SK-N-SH treated with all-trans-retinoic acid at 6 μM for 48 hours (cell line): ENCODE data around the gene ERC1.

Experiments
- ATAC-seq: fragments of 200-7000 bp; cut with Tn5 transposase; 3 replicates; pipeline ENCODE4 v1.9.1; 2020; ENCODE audit warnings: mild to moderate bottlenecking, moderate library complexity
- ARNTL ChIP-seq: fragments of 450-650 bp; formaldehyde crosslinking; IDR thresholded peaks from 2 replicates; pipeline ENCODE4 v1.5.0; 2020; ENCODE audit warnings: low read depth, mild to moderate bottlenecking, moderate library complexity, borderline replicate concordance
- BACH2 ChIP-seq: fragments of 250-450 bp; sonication (Bioruptor Pico); IDR thresholded peaks from 2 replicates; pipeline ENCODE4 v1.9.0; 2021; ENCODE audit warnings: mild to moderate bottlenecking, borderline replicate concordance
- CSDC2 ChIP-seq: fragments of 250-450 bp; sonication (Bioruptor Pico); IDR thresholded peaks from 2 replicates; pipeline ENCODE4 v1.5.0; 2020; ENCODE audit warnings: mild to moderate bottlenecking, moderate library complexity
- ESRRG ChIP-seq: fragments of 250-450 bp; sonication (Bioruptor Pico); IDR thresholded peaks from 2 replicates; pipeline ENCODE4 v1.6.1; 2021; ENCODE audit warnings: mild to moderate bottlenecking
- GLIS3 ChIP-seq: fragments of 250-450 bp; sonication (Bioruptor Pico); IDR thresholded peaks from 2 replicates; pipeline ENCODE4 v1.5.0; 2020; ENCODE audit warnings: mild to moderate bottlenecking, moderate library complexity
- ISL1 ChIP-seq: fragments of 250-450 bp; sonication (Bioruptor Pico); IDR thresholded peaks from 2 replicates; pipeline ENCODE4 v2.1.2; 2022; ENCODE audit warnings: mild to moderate bottlenecking, moderate library complexity
- OSR1 ChIP-seq: fragments of 250-450 bp; sonication (Bioruptor Pico); IDR thresholded peaks from 2 replicates; pipeline ENCODE4 v1.8.0; 2022; ENCODE audit warnings: moderate library complexity, mild to moderate bottlenecking, inconsistent platforms
- PATZ1 ChIP-seq: fragments of 250-450 bp; sonication (Bioruptor Pico); IDR thresholded peaks from 2 replicates; pipeline ENCODE4 v1.8.0; 2020; ENCODE audit warnings: mild to moderate bottlenecking, moderate library complexity, borderline replicate concordance
- RARB ChIP-seq: fragments of 250-450 bp; sonication (Bioruptor Pico); IDR thresholded peaks from 2 replicates; pipeline ENCODE4 v1.8.0; 2021; ENCODE audit warnings: mild to moderate bottlenecking, moderate library complexity
- SNAI2 ChIP-seq: fragments of 250-450 bp; sonication (Bioruptor Pico); IDR thresholded peaks from 2 replicates; pipeline ENCODE4 v1.5.0; 2020; ENCODE audit warnings: mild to moderate bottlenecking, moderate library complexity
- TCF4 ChIP-seq: fragments of 250-450 bp; sonication (Bioruptor Pico); IDR thresholded peaks from 2 replicates; pipeline ENCODE4 v1.8.0; 2021; ENCODE audit warnings: mild to moderate bottlenecking, moderate library complexity, borderline replicate concordance
- TOX ChIP-seq: fragments of 250-450 bp; sonication (Bioruptor Pico); IDR thresholded peaks from 2 replicates; pipeline ENCODE4 v1.8.0; 2021; ENCODE audit warnings: mild to moderate bottlenecking, moderate library complexity, borderline replicate concordance
- TSHZ2 ChIP-seq: fragments of 250-450 bp; sonication (Bioruptor Pico); IDR thresholded peaks from 2 replicates; pipeline ENCODE4 v1.5.0; 2020; ENCODE audit warnings: mild to moderate bottlenecking, moderate library complexity
- ZC3H10 ChIP-seq: fragments of 250-450 bp; sonication (Bioruptor Pico); IDR thresholded peaks from 2 replicates; pipeline ENCODE4 v1.5.1; 2021; ENCODE audit warnings: mild to moderate bottlenecking, moderate library complexity
- ZFP3 ChIP-seq: fragments of 250-450 bp; sonication (Bioruptor Pico); IDR thresholded peaks from 2 replicates; pipeline ENCODE4 v1.5.0; 2020; ENCODE audit warnings: mild to moderate bottlenecking, moderate library complexity
- ZFP30 ChIP-seq: fragments of 450-650 bp; formaldehyde crosslinking; IDR thresholded peaks from 2 replicates; pipeline ENCODE4 v1.5.0; 2022; ENCODE audit warnings: mild to moderate bottlenecking, moderate library complexity
- ZNF565 ChIP-seq: fragments of 450-650 bp; formaldehyde crosslinking; conservative IDR thresholded peaks from 2 replicates; pipeline ENCODE4 v1.5.0; 2020; ENCODE audit warnings: low read depth, mild to moderate bottlenecking, moderate library complexity
- ZNF70 ChIP-seq: fragments of 450-650 bp; formaldehyde crosslinking; IDR thresholded peaks from 2 replicates; pipeline ENCODE4 v1.5.0; 2020; ENCODE audit warnings: mild to moderate bottlenecking, moderate library complexity
- ZNF8 ChIP-seq: fragments of 450-650 bp; formaldehyde crosslinking; IDR thresholded peaks from 2 replicates; pipeline ENCODE4 v1.5.0; 2020; ENCODE audit warnings: mild to moderate bottlenecking, moderate library complexity
- TF ChIP-seq, protein P1 (sequence below): fragments of 250-450 bp; sonication (Bioruptor Pico); IDR thresholded peaks from 2 replicates; pipeline ENCODE4 v1.5.1; 2021; ENCODE audit warnings: mild to moderate bottlenecking, moderate library complexity
- TF ChIP-seq, protein P2 (sequence below): fragments of 250-450 bp; sonication (Bioruptor Pico); IDR thresholded peaks from 2 replicates; pipeline ENCODE4 v1.8.0; 2021; ENCODE audit warnings: low read depth, mild to moderate bottlenecking, moderate library complexity, borderline replicate concordance

The ERC1 gene

DNA sequence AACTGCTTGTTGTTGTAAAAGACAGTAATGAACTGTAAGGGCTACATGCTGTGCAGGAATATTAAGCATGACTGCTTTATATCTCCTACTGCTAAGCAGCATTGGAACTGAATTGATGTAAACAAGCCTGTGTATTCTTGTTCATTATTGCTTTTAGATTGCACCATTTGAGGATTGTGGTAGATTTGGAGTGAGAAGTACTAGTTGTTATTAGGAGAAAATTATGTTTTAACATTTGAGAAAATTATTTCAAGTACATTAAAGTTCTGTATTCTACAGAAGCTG lies 212.7 kb downstream of the ERC1 start (continued):
- TF ChIP-seq, protein P1, sequence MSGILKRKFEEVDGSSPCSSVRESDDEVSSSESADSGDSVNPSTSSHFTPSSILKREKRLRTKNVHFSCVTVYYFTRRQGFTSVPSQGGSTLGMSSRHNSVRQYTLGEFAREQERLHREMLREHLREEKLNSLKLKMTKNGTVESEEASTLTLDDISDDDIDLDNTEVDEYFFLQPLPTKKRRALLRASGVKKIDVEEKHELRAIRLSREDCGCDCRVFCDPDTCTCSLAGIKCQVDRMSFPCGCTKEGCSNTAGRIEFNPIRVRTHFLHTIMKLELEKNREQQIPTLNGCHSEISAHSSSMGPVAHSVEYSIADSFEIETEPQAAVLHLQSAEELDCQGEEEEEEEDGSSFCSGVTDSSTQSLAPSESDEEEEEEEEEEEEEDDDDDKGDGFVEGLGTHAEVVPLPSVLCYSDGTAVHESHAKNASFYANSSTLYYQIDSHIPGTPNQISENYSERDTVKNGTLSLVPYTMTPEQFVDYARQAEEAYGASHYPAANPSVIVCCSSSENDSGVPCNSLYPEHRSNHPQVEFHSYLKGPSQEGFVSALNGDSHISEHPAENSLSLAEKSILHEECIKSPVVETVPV (CRISPR knock-in tag), result no peak
- TF ChIP-seq GLIS3 (CRISPR knock-in tag) (no peak), ISL1 (CRISPR knock-in tag) (no peak), RARB (no peak), CSDC2 (no peak), ZNF565 (no peak), OSR1 (CRISPR knock-in tag) (no peak), ZFP30 (no peak)

DNA sequence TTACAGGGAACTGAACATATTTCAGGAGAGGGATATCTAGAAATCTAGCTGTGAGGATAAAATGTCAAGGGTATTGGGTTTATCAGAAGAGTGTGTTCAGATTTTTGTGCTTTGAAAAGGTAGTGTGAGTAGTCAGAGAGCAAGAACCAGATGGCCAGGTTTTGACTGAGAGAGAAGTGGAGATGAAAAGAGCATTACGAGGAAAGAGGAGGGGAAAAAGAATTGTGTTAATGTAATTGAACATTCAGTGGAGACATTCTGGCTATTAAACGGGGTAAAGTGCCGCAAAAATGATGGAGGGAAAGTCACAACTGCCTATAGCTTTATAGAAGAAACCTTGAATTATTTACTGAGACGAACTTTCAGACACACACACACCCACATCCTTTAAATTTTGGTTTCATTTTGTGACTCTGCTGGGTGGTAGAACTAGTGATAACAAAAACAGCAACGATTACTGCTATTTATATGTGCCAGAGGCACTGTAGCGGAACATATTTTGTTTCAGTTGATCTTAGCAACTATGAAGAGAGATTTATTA lies 213.6 kb downstream of the ERC1 start:
- ATAC-seq, result peak; percentile 70

DNA sequence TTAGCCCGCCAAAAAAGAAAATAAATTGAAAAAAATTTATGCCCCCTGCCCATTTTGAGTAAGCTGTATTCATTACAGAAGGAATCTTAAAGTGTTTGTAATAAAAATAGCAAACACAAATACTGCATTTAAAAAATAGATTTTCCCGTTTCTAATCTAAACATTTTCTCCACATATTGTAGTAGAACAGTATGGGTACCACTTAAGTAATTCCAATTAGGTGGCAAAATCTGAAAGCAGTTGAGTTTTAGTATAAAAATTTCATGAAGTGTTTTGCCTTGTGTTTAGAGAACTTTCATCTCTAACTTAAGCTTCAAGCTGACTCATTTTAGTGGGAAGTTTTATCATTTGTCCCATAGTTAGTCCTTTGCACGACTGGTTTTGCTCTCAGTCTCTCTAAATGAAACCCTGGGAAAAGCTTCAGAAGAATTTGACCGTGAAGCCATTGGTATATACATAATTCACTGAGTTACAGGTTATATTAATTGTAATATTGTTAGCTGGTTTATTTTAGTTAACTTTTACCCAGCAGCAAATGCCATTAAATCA lies 214.6 kb downstream of the ERC1 start:
- TF ChIP-seq, protein P1 (CRISPR knock-in tag), result no peak
- ATAC-seq, result peak; percentile 24; the same call in 1 of the 3 replicates

More for the DNA sequence above, 213.6 kb downstream of the ERC1 start:
- TF ChIP-seq TSHZ2 (CRISPR knock-in tag) (no peak), ISL1 (CRISPR knock-in tag) (no peak), ARNTL (CRISPR knock-in tag) (no peak)

GRCh38 chr12:1206118-1206734 lies 215.2 kb downstream of the ERC1 start:
- ATAC-seq, result no peak
- TF ChIP-seq TSHZ2 (CRISPR knock-in tag) (no peak), ZNF565 (no peak), ZNF8 (CRISPR knock-in tag) (no peak), ZFP3 (CRISPR knock-in tag) (no peak), ESRRG (CRISPR knock-in tag) (no peak), ARNTL (CRISPR knock-in tag) (no peak), ZFP30 (no peak), BACH2 (CRISPR knock-in tag) (no peak), OSR1 (CRISPR knock-in tag) (no peak), CSDC2 (no peak), ZC3H10 (CRISPR knock-in tag) (no peak), GLIS3 (CRISPR knock-in tag) (no peak), RARB (no peak), SNAI2 (no peak), PATZ1 (CRISPR knock-in tag) (no peak), ZNF70 (CRISPR knock-in tag) (no peak), TOX (no peak), TCF4 (CRISPR knock-in tag) (no peak)
- TF ChIP-seq, protein P2, sequence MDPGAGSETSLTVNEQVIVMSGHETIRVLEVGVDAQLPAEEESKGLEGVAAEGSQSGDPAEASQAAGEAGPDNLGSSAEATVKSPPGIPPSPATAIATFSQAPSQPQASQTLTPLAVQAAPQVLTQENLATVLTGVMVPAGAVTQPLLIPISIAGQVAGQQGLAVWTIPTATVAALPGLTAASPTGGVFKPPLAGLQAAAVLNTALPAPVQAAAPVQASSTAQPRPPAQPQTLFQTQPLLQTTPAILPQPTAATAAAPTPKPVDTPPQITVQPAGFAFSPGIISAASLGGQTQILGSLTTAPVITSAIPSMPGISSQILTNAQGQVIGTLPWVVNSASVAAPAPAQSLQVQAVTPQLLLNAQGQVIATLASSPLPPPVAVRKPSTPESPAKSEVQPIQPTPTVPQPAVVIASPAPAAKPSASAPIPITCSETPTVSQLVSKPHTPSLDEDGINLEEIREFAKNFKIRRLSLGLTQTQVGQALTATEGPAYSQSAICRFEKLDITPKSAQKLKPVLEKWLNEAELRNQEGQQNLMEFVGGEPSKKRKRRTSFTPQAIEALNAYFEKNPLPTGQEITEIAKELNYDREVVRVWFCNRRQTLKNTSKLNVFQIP (CRISPR knock-in tag), result no peak
